Neural crest cell (in vitro differentiated cells): Measurements from ENCODE around the gene MT1E. TPM values are rescaled to one million over a fixed set of nuclear protein-coding genes. Genes with fewer than 3 reads are reported as not detected.

ENCODE experiments used
- DNase-seq: peaks from one replicate; pipeline ENCODE4 v3.0.0; 2021; ENCODE audit warnings: low read depth, mixed read lengths, low spot score
- H3K27ac Mint-ChIP-seq: one replicate; pipeline ENCODE4 v1.8.0; 2021; ENCODE audit warnings: mild to moderate bottlenecking, mixed read lengths; ENCODE audit not compliant: unreplicated experiment
- H3K27me3 Mint-ChIP-seq: 2 replicates; pipeline ENCODE4 v1.8.0; 2021; ENCODE audit warnings: low read depth, mild to moderate bottlenecking, mixed read lengths
- H3K36me3 Mint-ChIP-seq: 2 replicates; pipeline ENCODE4 v1.8.0; 2021; ENCODE audit warnings: low read depth, mild to moderate bottlenecking, mixed read lengths
- H3K4me1 Mint-ChIP-seq: 2 replicates; pipeline ENCODE4 v1.8.0; 2021; ENCODE audit warnings: mixed read lengths
- H3K4me3 Mint-ChIP-seq: one replicate; pipeline ENCODE4 v1.8.0; 2021; ENCODE audit warnings: mild to moderate bottlenecking, mixed read lengths
- H3K9me3 Mint-ChIP-seq: 2 replicates; pipeline ENCODE4 v1.8.0; 2021; ENCODE audit warnings: mixed read lengths
- total RNA-seq: library from RNA; stranded (reverse); gene quantifications from 2 replicates; pipeline ENCODE4 v1.2.1, GENCODE V29; 2021
- TF ChIP-seq, protein P1 (sequence below): fragments of 200-600 bp; sonication (generic); conservative IDR thresholded peaks from 2 replicates; pipeline ENCODE4 v1.5.0; 2021; ENCODE audit warnings: antibody characterized with exemption, mild to moderate bottlenecking

MT1E gene
- total RNA-seq, 1 donor from 2014 or later, result 0.49 TPM

DNA sequence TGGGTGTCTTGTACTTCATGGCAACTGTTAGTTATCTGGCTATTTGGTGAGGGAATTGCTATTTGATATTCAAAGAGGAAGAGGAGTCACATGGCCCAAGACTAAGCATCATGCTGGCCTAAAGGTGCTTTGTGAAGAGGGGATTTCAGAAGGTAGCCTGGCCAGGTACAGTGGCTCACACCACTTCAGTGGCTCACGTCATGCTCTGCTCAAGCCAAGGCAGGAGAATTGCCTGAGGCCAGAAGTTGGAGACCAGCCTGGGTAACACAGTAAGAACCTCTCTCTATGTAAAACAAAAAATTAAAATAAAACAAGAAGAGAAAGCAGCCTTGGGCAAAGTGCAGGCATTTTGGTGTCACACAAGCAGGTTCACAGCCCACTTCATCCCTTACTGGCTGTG, 19.7 kb downstream of the MT1E start:
- H3K27ac Mint-ChIP-seq, result no peak overlapping the region
- no peak overlapping the region for H3K4me3 Mint-ChIP-seq
- no peaks in the 10 kb centered on the region for H3K9me3 Mint-ChIP-seq
- H3K4me1 Mint-ChIP-seq, result no peaks in the 10 kb centered on the region
- no peak for DNase-seq
- H3K36me3 Mint-ChIP-seq, result no peaks in the 10 kb centered on the region
- peaks cover 98% of the 10 kb centered on the region for H3K27me3 Mint-ChIP-seq
- TF ChIP-seq, protein P1, sequence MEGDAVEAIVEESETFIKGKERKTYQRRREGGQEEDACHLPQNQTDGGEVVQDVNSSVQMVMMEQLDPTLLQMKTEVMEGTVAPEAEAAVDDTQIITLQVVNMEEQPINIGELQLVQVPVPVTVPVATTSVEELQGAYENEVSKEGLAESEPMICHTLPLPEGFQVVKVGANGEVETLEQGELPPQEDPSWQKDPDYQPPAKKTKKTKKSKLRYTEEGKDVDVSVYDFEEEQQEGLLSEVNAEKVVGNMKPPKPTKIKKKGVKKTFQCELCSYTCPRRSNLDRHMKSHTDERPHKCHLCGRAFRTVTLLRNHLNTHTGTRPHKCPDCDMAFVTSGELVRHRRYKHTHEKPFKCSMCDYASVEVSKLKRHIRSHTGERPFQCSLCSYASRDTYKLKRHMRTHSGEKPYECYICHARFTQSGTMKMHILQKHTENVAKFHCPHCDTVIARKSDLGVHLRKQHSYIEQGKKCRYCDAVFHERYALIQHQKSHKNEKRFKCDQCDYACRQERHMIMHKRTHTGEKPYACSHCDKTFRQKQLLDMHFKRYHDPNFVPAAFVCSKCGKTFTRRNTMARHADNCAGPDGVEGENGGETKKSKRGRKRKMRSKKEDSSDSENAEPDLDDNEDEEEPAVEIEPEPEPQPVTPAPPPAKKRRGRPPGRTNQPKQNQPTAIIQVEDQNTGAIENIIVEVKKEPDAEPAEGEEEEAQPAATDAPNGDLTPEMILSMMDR, result no peak

DNA sequence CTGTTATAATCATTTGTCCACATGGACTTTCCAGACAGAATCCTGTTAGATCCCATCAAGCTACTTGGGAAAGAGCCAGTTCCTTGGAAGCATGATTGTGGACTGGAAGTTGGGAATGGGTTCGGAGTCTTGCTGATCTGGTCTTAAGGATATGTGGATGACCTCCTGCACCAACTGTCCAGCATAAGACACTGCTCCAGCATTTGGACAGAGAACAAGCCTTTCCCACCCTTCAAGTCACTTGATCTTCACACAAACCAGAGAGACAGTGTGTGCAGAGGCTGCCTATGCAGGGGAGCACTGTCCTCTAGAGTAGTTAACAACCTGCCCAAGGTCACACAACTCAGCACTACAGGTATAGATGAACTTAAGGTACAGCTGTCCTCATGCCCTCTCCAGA, 20.3 kb downstream of the MT1E start:
- TF ChIP-seq, protein P1, result no peak
- no peak overlapping the region for H3K27ac Mint-ChIP-seq
- H3K4me3 Mint-ChIP-seq, result no peak overlapping the region
- H3K27me3 Mint-ChIP-seq, result peaks cover 98% of the 10 kb centered on the region
- no peaks in the 10 kb centered on the region for H3K9me3 Mint-ChIP-seq
- H3K36me3 Mint-ChIP-seq, result no peaks in the 10 kb centered on the region
- H3K4me1 Mint-ChIP-seq, result no peaks in the 10 kb centered on the region
- no peak for DNase-seq

DNA sequence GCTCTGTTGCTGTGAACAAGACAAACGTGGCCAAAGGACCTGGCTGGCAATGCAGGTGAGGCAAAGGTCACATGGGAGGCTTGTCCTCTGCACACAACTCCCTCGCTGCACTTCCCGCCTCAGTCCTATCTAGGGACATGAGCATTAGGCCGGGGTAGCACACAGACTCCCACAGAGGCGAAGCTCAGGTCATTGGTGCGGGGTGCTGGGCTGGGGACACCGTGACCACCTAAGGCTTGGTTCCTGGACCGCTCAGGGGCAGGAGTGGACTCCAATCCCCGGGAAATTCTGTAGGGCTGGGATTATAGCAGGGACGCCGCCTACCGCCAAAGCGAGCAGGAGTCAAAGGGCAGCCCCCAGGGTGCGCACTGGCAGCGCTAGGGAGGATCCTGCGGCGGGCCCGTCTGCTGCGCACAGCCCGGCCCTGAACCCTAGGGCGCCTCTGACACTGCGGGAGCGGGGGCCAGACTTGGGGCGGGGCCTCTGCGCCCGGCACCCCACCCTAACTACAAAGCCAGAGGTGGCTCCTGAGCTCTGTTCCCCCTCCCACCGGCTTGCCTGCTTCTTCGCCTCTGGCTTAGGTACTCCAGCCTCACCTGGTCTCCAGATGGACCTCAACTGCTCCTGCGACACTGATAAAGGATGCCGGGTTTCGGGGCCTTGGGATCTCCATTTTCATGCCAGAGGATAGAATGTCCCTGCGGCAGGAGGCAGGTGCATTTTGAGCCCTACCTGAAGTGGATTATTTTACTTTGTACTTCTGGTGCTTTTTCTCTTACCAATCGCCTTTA, 22.3 kb downstream of the MT1E start:
- H3K36me3 Mint-ChIP-seq, result no peaks in the 10 kb centered on the region
- no peak overlapping the region for H3K4me3 Mint-ChIP-seq
- H3K27me3 Mint-ChIP-seq, result peaks cover 96% of the 10 kb centered on the region
- TF ChIP-seq, protein P1, result no peak
- no peak for DNase-seq
- no peak overlapping the region for H3K27ac Mint-ChIP-seq
- no peaks in the 10 kb centered on the region for H3K4me1 Mint-ChIP-seq
- H3K9me3 Mint-ChIP-seq, result no peaks in the 10 kb centered on the region

DNA sequence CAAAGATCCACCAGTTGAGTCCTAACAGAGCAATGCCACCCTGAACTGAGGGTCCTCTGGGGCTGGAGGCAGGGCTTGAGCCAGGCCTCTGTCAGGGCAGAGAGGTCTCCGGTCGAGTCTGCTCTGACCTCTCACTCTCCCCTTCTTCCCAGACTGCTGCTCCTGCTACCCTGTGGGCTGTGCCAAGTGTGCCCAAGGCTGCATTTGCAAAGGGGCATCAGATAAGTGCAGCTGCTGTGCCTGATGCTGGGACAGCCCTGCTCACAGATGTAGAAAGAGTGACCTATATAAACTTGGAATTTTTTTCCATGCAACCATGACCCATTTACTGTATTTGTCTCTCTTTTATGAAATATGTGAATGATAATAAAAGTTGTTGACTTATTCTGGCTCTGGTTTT, 23.7 kb downstream of the MT1E start:
- H3K27me3 Mint-ChIP-seq, result peaks cover 92% of the 10 kb centered on the region
- TF ChIP-seq, protein P1, result no peak
- H3K4me3 Mint-ChIP-seq, result no peak overlapping the region
- no peak for DNase-seq
- H3K36me3 Mint-ChIP-seq, result no peaks in the 10 kb centered on the region
- no peaks in the 10 kb centered on the region for H3K9me3 Mint-ChIP-seq
- no peaks in the 10 kb centered on the region for H3K4me1 Mint-ChIP-seq
- no peak overlapping the region for H3K27ac Mint-ChIP-seq

DNA sequence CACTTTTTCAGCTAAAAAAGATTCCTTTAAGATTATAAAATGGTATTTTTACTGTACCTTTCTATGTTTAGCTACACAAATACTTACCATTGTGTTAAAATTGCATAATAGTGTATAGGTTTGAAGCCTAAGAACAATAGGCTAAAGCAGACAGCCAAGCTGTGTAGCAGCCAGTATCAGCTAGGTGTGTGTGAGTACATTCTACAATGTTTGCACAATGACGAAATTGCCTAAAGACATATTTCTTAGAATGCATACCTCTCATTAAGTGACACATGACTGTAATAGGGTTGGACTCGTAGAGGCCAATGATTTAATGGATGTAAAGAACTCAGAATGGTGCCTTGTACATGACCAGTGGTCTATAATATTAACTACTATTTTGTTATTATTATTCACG, 24.2 kb downstream of the MT1E start:
- Mint-ChIP-seq H3K27ac (no peak overlapping the region), H3K9me3 (no peaks in the 10 kb centered on the region), H3K4me3 (no peak overlapping the region), H3K4me1 (no peaks in the 10 kb centered on the region), H3K36me3 (no peaks in the 10 kb centered on the region), H3K27me3 (peaks cover 89% of the 10 kb centered on the region)
- TF ChIP-seq, protein P1, result no peak
- no peak for DNase-seq
